Smooth muscle cell (in vitro differentiated cells): Measurements from ENCODE around the gene TULP4. TPM values are rescaled to one million over a fixed set of nuclear protein-coding genes. Genes with fewer than 3 reads are reported as not detected.
"Not testable (repeated sequence)": the region's sequence is repeated elsewhere in the genome, so short reads cannot be mapped to it uniquely, and the experiment has no call there.

Experiments
- DNase-seq: peaks from one replicate; lab custom pipeline; 2025; ENCODE audit not compliant: unreplicated experiment; lab: John Stamatoyannopoulos, UW
- H2AFZ ChIP-seq: fragments of 200-600 bp; sonication (generic); 2 replicates; pipeline ENCODE4 v1.6.0; 2016; ENCODE audit warnings: antibody characterized with exemption, low read depth, mild to moderate bottlenecking
- H3F3A ChIP-seq: fragments of 200-600 bp; sonication (generic); 2 replicates; pipeline ENCODE4 v1.6.0; 2017; ENCODE audit warnings: antibody characterized with exemption, low read depth
- H3K27ac ChIP-seq: fragments of 200-600 bp; sonication (generic); 2 replicates; pipeline ENCODE4 v1.5.1; 2016; ENCODE audit warnings: low read depth, mild to moderate bottlenecking
- H3K27me3 ChIP-seq: fragments of 200-600 bp; sonication (generic); 2 replicates; pipeline ENCODE4 v1.6.1; 2016; ENCODE audit warnings: low read depth, mild to moderate bottlenecking
- H3K36me3 ChIP-seq: fragments of 200-600 bp; sonication (generic); 2 replicates; pipeline ENCODE4 v1.5.1; 2016; ENCODE audit warnings: low read depth
- H3K4me1 ChIP-seq: fragments of 200-600 bp; sonication (generic); 2 replicates; pipeline ENCODE4 v1.5.1; 2016; ENCODE audit warnings: low read depth
- H3K4me2 ChIP-seq: fragments of 200-600 bp; sonication (generic); 2 replicates; pipeline ENCODE4 v1.6.0; 2016; ENCODE audit warnings: mild to moderate bottlenecking
- H3K4me3 ChIP-seq: fragments of 200-600 bp; sonication (generic); 2 replicates; pipeline ENCODE4 v1.5.1; 2016; ENCODE audit warnings: mild to moderate bottlenecking
- H3K79me2 ChIP-seq: fragments of 200-600 bp; sonication (generic); 2 replicates; pipeline ENCODE4 v1.6.0; 2016; ENCODE audit warnings: low read depth, mild to moderate bottlenecking
- H3K9ac ChIP-seq: fragments of 200-600 bp; sonication (generic); 2 replicates; pipeline ENCODE4 v1.6.0; 2016; ENCODE audit warnings: low read depth
- H3K9me3 ChIP-seq: fragments of 200-600 bp; sonication (generic); replicated peaks from 2 replicates; pipeline ENCODE4 v1.5.1; 2016; ENCODE audit warnings: low read depth
- H4K20me1 ChIP-seq: fragments of 200-600 bp; sonication (generic); 2 replicates; pipeline ENCODE4 v1.6.0; 2016; ENCODE audit warnings: low read depth
- WGBS: methylation state at CpG from one replicate; pipeline ENCODE4 v1.1.7; 2016; ENCODE audit warnings: low lambda C conversion rate; 5-methylcytosine and 5-hydroxymethylcytosine counted together
- polyA plus RNA-seq: library from polyadenylated mRNA; unstranded; fragments of >200 nt; fragmentation: Nextera tagmentation; extraction: Ambion mirVana; gene quantifications from 2 replicates; pipeline ENCODE4 v1.2.1, GENCODE V29; 2016
- total RNA-seq: library from RNA; depleted of rRNA; stranded (reverse); fragments of >200 nt; gene quantifications from 2 replicates; pipeline ENCODE4 v1.2.3, GENCODE V29; 2014
- TF ChIP-seq, protein P1 (sequence below): fragments of 200-600 bp; sonication (generic); IDR thresholded peaks from 2 replicates; pipeline ENCODE4 v1.5.1; 2017; ENCODE audit warnings: borderline replicate concordance, mild to moderate bottlenecking, antibody characterized with exemption; ENCODE audit not compliant: insufficient read depth, poor library complexity, severe bottlenecking

The TULP4 gene
- total and polyA plus RNA-seq, 2 experiments from 2014 or later, result 16.1 to 85.0 TPM

- peaks cover 5% of the 10 kb centered on the region for H3K36me3 ChIP-seq
- WGBS, result 65% methylated on average over 6 of the region's 6 CpGs
Measured at GRCh38 chr6:158468666-158469065, 156.4 kb downstream of the TULP4 start.

GRCh38 chr6:158470023-158470422, 157.8 kb downstream of the TULP4 start:
- not testable (repeated sequence) for DNase-seq, H3K36me3 ChIP-seq
- WGBS, result 96% methylated on average over 18 of the region's 18 CpGs

More at GRCh38 chr6:158468666-158469065, 156.4 kb downstream of the TULP4 start:
- no peaks in the 10 kb centered on the region for H3K79me2 ChIP-seq
- no peak for DNase-seq
- H3K27ac ChIP-seq, result no peak overlapping the region
- TF ChIP-seq, protein P1, sequence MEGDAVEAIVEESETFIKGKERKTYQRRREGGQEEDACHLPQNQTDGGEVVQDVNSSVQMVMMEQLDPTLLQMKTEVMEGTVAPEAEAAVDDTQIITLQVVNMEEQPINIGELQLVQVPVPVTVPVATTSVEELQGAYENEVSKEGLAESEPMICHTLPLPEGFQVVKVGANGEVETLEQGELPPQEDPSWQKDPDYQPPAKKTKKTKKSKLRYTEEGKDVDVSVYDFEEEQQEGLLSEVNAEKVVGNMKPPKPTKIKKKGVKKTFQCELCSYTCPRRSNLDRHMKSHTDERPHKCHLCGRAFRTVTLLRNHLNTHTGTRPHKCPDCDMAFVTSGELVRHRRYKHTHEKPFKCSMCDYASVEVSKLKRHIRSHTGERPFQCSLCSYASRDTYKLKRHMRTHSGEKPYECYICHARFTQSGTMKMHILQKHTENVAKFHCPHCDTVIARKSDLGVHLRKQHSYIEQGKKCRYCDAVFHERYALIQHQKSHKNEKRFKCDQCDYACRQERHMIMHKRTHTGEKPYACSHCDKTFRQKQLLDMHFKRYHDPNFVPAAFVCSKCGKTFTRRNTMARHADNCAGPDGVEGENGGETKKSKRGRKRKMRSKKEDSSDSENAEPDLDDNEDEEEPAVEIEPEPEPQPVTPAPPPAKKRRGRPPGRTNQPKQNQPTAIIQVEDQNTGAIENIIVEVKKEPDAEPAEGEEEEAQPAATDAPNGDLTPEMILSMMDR, result no peak
- H3F3A ChIP-seq, result no peaks in the 10 kb centered on the region
- H3K9me3 ChIP-seq, result no peaks in the 10 kb centered on the region
- H3K4me3 ChIP-seq, result no peak overlapping the region
- H4K20me1 ChIP-seq, result no peaks in the 10 kb centered on the region
- no peak overlapping the region for H3K9ac ChIP-seq
- no peak overlapping the region for H2AFZ ChIP-seq
- peaks cover 7% of the 10 kb centered on the region for H3K4me1 ChIP-seq
- H3K27me3 ChIP-seq, result no peaks in the 10 kb centered on the region
- H3K4me2 ChIP-seq, result no peak overlapping the region

GRCh38 chr6:158471339-158471738, 159.1 kb downstream of the TULP4 start:
- no peaks in the 10 kb centered on the region for H3K79me2 ChIP-seq
- H3K4me3 ChIP-seq, result no peak overlapping the region
- no peak overlapping the region for H3K4me2 ChIP-seq
- WGBS, result 94% methylated on average over 3 of the region's 3 CpGs
- H3K36me3 ChIP-seq, result no peaks in the 10 kb centered on the region
- DNase-seq, result no peak
- H2AFZ ChIP-seq, result no peak overlapping the region
- H3F3A ChIP-seq, result peaks cover 4% of the 10 kb centered on the region
- H3K9me3 ChIP-seq, result no peaks in the 10 kb centered on the region
- H3K9ac ChIP-seq, result no peak overlapping the region
- TF ChIP-seq, protein P1, result no peak
- no peaks in the 10 kb centered on the region for H4K20me1 ChIP-seq
- no peak overlapping the region for H3K27ac ChIP-seq
- peaks cover 18% of the 10 kb centered on the region for H3K4me1 ChIP-seq
- no peaks in the 10 kb centered on the region for H3K27me3 ChIP-seq

More at GRCh38 chr6:158470023-158470422, 157.8 kb downstream of the TULP4 start:
- H3K9me3 ChIP-seq, H3F3A ChIP-seq, H3K4me3 ChIP-seq, H3K79me2 ChIP-seq, H3K27me3 ChIP-seq, H3K27ac ChIP-seq, H3K9ac ChIP-seq, H4K20me1 ChIP-seq, H3K4me2 ChIP-seq, H2AFZ ChIP-seq: not testable (repeated sequence)
- peaks cover 11% of the 10 kb centered on the region for H3K4me1 ChIP-seq

GRCh38 chr6:158472447-158472846, 160.2 kb downstream of the TULP4 start:
- no peak overlapping the region for H2AFZ ChIP-seq
- no peak overlapping the region for H3K4me3 ChIP-seq
- H3K9ac ChIP-seq, result no peak overlapping the region
- no peak overlapping the region for H3K27ac ChIP-seq
- H3K9me3 ChIP-seq, result no peaks in the 10 kb centered on the region
- no peak overlapping the region for H3K4me2 ChIP-seq
- peaks cover 18% of the 10 kb centered on the region for H3K4me1 ChIP-seq
- H3F3A ChIP-seq, result peaks cover 4% of the 10 kb centered on the region
- no peak for DNase-seq
- H3K79me2 ChIP-seq, result no peaks in the 10 kb centered on the region
- no peaks in the 10 kb centered on the region for H4K20me1 ChIP-seq
- WGBS, result 91% methylated on average over 5 of the region's 5 CpGs
- H3K27me3 ChIP-seq, result no peaks in the 10 kb centered on the region
- H3K36me3 ChIP-seq, result no peaks in the 10 kb centered on the region
- TF ChIP-seq, protein P1, result no peak
